HG03520 (cell line): Measurements from ENCODE around the gene SEMA6C.
"Not testable (repeated sequence)": the region's sequence is repeated elsewhere in the genome, so short reads cannot be mapped to it uniquely, and the experiment has no call there.

Experiments
- ATAC-seq: cut with Tn5 transposase; IDR thresholded peaks from one replicate; pipeline ENCODE4 v1.9.1; 2021; ENCODE audit warnings: mild to moderate bottlenecking, moderate library complexity; ENCODE audit not compliant: unreplicated experiment

Gene SEMA6C

DNA sequence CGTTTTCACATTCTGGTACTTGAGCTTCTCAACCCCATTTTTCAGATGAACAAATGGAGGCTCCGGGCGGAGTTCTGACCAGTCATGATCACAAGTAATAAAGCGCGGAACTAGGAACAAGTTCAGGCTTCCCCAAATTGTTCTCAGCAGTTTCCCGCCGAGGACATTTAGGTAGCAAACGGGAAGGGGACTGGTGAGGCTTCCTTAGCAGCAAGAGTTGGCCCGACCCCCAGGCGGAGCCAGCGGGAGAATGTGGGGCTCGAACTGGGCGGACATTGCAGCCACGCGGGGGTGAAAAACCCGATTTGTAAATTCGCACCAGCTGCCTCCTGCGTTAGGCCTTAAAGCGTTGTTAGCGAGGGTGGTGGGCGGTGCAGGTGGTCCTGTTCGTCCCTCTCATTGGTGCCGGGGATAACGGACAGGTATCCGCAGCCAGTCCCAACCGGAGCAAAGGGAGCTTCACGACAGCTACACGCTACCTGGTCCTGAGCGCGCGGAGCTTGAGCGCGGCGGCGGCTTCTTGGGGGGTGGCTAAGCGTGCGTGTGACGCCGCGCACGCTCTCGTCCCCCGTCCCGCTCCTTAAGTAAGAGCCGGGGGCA lies 15.3 kb downstream of the SEMA6C start:
- peak; percentile 63 for ATAC-seq

GRCh38 chr1:151128800-151129199 lies 17.6 kb downstream of the SEMA6C start:
- no peak for ATAC-seq

- no peak for ATAC-seq
Measured at GRCh38 chr1:151124763-151125403, 21.5 kb downstream of the SEMA6C start.

GRCh38 chr1:151113877-151114276 lies 32.6 kb downstream of the SEMA6C start:
- ATAC-seq, result no peak

DNA sequence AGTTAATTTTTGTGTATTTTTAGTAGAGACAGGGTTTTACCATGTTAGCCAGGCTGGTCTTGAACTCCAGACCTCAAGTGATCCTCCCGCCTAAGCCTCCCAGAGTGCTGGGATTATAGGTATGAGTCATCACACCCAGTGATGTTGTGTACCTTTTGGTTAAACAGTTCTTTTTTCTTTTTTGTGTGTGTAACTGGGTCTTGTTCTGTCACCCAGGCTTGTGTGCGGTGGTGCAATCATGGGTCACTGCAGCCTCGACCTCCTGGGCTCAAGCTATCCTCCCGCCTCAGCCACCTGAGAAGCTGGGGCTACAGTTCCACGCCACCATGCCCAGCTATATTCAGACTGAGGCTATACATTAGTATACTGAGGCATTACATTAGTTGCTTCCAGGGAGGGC lies 38.1 kb downstream of the SEMA6C start:
- ATAC-seq, result no peak

- ATAC-seq, result no peak
Measured at GRCh38 chr1:151106894-151107293, 39.5 kb downstream of the SEMA6C start.

DNA sequence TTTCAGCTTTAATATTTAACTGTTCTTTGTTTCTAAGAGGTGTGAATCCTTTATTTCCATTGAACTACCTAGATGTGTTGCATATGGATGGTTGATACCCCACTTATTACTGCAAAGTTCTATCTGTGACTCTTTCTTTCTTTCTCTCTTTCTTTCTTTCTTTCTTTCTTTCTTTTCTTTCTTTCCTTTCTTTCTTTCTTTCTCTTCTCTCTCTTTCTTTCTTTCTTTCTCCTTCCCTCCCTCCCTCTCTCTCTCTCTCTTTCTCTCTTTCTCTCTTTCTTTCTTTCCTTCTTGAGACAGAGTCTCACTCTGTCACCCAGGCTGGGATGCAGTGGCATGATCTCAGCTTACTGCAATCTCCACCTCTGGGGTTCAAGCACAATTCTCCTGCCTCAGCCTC lies 41.8 kb downstream of the SEMA6C start:
- ATAC-seq, result no peak

GRCh38 chr1:151098126-151098525 lies 48.3 kb downstream of the SEMA6C start:
- no peak for ATAC-seq

DNA sequence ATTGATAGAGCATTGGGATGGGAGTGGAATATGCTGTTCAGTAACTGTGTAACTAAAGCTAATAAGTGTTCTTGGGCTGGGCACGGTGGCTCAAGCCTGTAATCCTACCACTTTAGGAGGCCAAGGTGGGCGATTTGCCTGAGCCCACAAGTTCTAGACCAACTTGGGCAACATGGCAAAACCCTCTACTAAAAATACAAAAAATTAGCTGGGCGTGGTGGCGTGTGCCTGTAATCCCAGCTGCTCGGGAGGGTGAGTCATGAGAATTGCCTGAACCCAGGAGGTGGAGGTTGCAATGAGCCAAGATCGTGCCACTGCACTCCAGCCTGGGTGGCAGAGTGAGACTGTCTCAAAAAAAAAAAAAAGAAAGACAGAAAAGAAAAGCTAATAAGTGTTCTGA lies 49.0 kb downstream of the SEMA6C start:
- ATAC-seq, result not testable (repeated sequence)

- no peak for ATAC-seq
Measured at GRCh38 chr1:151085953-151086559, 60.4 kb downstream of the SEMA6C start.
